HG02759 (cell line): ENCODE measurements around the gene PHF12.

Source experiments
- ATAC-seq: cut with Tn5 transposase; IDR thresholded peaks from one replicate; pipeline ENCODE4 v1.9.1; 2021; ENCODE audit warnings: mild to moderate bottlenecking, moderate library complexity; ENCODE audit not compliant: unreplicated experiment

The PHF12 gene

DNA sequence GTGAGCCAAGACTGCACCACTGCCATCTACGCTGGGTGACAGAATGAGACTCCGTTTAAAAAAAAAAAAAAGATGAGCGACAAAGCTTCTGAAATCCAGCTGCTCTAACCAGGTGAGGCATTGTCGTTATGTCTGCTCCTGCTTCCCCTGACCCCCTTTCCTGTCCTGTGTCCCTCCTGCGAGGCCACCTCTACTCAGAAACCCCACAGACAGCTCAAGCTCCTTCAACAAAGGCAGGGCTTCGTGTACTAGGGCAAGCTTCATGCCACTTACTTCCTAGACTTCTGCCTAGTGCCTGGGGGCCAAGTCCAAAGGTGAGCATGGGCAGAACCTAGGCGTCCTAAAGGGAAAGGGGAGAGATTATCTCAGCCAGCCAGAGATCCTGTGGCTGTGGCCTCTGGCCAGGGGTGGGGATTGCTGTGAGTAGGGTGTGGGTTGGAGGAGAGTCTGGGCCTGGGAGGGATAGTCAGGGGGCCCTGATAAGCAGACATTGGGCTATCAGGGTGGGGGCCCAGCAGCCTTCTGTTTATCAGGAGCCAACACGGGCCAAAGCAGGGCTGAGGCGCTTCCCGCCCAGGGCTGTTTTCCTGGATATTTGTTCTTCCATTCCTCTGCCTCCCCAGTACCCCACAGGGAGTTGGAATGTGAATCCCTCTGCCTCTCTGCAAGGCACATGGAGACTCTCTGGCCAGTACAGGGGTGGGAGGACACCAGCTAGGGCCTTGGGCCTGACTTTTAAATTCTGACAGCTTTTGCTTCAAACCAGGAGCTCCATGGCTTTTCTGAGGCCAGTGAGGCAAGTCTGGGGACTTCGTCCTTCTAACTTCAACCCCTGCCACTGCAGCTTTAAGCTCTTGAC lies 86.1 kb downstream of the PHF12 start:
- no peak for ATAC-seq

DNA sequence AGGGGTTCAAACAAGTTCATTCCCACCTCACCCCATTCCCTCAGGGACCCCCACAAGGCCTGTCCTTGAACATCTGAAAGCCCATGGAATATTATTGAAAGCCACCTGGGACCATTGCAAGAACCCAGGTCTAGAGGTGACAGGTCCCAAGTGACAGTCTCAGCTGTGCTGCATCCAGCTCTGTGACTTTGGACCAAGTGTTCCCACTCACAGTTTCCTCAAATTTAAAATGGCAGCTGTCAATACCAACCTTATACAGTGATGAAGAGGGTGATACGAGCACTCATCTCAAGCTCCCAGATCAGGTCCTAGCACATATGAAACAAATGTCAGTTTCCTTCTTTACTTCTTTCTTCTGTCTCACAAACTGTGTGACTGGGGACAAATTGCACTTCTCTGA lies 87.4 kb downstream of the PHF12 start:
- ATAC-seq, result no peak

DNA sequence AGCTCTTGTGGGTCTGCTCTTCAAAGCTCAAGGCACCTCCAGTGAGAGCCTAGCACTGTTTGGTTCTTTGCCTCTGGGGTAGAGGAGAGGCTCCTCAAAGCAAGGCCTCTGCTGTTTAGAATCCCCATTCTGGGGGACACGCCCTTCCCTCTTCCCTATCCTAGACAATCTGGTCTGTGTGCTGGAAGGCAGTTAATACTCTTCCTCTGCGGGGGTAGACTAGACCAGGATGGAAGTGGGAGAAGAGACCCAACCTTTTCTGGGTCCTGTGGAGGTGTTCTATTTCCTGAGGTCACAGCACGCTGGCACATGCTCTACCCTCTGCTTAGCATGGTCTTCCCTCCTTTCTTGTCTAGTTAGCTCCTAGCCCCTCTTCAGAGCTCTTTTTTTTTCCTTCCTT lies 88.8 kb downstream of the PHF12 start:
- ATAC-seq, result no peak

DNA sequence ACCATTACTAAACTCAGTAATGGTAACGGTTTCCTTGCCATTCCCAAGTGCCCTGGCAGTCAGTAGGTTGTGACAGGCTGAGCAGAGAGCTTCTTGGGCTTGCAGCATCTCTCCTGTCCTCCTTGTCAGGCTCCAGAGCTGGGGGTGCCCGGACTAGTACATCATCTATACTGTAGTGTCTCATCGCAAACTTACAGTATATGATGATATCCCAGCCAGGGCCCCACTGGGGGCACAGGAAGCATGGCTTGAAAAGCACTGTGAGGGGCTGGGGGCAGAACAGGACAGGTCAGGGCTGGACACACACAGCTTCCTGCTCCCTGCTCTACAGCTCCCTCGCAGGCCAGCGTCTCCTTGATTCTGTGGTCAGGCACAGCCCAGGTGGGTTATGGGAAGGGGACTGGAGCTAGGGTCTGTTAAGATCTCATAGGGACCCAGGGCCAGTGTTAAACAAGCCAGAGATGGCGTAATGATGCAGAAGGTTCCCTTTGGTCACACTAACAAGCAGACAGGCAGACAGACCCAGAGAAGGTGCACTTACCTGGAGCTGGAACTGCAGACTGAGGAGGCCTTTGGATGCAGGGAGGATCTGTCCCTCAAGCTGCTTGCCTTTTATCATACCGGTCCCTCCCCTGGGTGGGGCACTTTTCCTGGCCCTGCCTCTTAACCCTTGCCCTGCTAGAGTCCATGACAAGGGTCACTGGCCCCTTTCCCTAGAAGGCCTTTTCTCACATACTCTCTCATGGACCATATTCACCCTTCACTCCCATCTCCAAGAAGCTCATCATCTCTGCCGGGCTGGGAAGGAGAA lies 89.7 kb downstream of the PHF12 start:
- ATAC-seq, result no peak

DNA sequence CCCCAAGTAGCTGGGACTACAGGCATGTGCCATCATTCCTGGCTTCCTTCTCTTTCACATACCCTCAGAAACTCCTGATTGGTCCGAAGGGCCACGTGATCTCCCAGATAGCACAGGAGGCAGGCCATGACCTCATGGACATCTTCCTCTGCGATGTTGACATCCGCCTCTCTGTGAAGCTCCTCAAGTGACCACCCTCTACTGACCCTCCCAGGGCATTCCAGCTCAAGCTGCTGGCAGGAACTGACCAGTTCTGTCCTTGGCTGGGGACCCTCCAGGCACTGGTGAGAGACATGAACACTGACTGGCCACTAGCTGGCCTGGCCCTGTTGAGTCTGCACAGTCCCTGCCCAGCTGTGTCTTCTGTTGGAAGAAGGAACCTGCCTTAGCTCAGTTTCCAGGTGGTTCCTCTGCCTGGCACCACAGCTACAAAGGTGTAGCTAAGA lies 90.9 kb downstream of the PHF12 start:
- no peak for ATAC-seq

DNA sequence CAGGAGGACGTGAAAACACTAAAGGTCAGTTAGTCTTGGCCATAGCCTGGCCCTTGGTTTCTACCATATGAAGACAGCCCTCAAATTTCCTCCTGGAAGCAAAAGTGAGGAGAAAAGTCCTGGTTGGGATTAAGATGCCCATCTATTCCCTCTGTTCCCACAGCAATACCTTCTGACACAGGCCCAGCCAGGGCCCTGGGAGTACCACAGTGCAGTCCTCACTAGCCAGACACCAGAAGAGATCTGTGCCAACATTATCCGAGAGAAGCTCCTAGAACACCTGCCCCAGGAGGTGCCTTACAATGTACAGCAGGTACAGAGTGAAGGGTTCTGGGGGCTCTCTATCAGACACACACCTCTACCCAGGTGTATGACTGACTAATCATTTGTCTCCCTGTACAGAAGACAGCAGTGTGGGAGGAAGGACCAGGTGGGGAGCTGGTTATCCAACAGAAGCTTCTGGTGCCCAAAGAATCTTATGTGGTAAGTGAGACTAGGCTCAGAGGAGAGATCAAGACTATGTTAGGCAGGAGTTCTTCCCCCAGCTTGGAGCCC lies 92.4 kb downstream of the PHF12 start:
- ATAC-seq, result no peak

DNA sequence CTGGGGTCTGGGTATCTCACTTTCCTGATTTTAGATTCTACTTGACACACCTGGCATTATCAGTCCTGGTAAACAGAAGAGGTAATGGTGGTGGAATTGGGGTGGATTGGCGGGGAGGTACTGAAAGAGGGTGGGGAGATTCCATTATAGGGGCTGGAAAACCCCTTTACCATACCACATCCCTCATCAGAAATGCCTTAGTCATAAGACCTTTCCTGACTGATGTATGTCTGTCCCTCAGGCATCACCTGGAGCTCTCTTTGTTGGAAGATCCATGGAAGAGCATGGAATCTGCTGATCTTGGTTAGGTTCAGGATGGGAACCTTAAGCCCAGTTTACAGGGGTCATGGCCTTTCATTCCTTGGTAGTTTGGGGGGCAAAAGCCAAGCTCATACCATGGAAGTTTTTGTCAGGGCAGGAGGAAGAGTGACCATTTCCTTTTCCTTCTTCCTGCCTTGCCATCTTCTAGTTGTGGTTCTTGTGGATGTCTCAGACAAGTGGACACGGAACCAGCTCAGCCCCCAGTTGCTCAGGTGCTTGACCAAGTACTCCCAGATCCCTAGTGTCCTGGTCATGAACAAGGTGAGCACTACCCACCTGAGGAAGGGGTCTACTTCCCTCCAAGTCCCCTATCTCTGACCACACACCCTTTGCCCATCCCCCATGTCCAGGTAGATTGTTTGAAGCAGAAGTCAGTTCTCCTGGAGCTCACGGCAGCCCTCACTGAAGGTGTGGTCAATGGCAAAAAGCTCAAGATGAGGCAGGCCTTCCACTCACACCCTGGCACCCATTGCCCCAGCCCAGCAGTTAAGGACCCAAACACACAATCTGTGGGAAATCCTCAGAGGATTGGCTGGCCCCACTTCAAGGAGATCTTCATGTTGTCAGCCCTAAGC lies 93.2 kb downstream of the PHF12 start:
- no peak for ATAC-seq

DNA sequence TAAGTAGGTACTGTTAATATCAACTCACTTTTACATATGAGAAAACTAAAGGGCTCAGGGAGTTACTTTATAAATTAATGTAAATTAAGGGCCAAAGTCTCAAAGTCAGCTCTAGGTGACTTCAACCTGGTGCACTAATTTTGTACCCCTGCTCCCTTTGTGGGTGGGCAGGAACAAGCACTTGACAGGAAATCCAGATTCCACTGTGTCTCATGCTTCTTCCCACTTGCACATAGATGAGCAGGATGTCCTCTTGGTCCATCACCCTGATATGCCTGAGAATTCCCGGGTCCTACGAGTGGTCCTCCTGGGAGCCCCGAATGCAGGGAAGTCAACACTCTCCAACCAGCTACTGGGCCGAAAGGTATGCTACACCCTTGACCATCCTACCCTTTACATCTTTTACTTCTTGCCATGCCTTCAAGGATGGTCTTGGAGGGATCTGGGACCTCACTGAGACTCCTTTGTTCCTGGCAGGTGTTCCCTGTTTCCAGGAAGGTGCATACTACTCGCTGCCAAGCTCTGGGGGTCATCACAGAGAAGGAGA lies 95.2 kb downstream of the PHF12 start:
- no peak for ATAC-seq

DNA sequence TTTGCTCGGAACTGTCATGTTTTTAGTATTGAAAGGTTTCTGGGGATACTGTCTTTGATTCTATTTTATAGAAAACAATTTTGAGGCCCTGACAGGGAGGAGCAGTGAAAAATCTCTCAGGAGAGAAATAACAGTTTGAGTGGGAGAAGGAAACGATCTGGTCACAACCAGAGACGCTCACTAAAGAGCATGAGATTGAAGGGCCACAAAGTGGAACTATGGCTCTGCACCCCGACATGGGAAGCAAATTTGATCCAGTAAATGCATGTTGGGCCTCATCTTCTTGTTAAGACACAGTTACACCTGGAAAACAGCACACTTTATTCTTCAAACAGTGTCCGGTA lies 96.0 kb downstream of the PHF12 start:
- ATAC-seq, result no peak
